ENCODE measurements around the gene ZSWIM6.

ZSWIM6 gene

GRCh38 chr5:61450493-61451279 is 118.6 kb downstream of the ZSWIM6 start:
- DNase-seq = peak in 1 of 2 experiments; percentile 67

GRCh38 chr5:61455179-61456006 is 123.3 kb downstream of the ZSWIM6 start:
- no peak for DNase-seq

GRCh38 chr5:61460471-61460870 is 128.4 kb downstream of the ZSWIM6 start:
- DNase-seq = no peak

- no peak for DNase-seq
Observed at GRCh38 chr5:61461417-61461816, 129.4 kb downstream of the ZSWIM6 start.

- DNase-seq = no peak
Observed at GRCh38 chr5:61461926-61462325, 129.9 kb downstream of the ZSWIM6 start.

GRCh38 chr5:61463596-61463995 is 131.5 kb downstream of the ZSWIM6 start:
- no peak for DNase-seq

- no peak for DNase-seq
Observed at GRCh38 chr5:61464512-61464911, 132.5 kb downstream of the ZSWIM6 start.

GRCh38 chr5:61465066-61465465 is 133.0 kb downstream of the ZSWIM6 start:
- DNase-seq = no peak

- no peak for DNase-seq
Observed at GRCh38 chr5:61465496-61465895, 133.4 kb downstream of the ZSWIM6 start.

- DNase-seq = no peak
Observed at GRCh38 chr5:61466017-61466416, 134.0 kb downstream of the ZSWIM6 start.

GRCh38 chr5:61467766-61468482 is 135.9 kb downstream of the ZSWIM6 start:
- no peak for DNase-seq

GRCh38 chr5:61468483-61468865 is 136.4 kb downstream of the ZSWIM6 start:
- DNase-seq = no peak

GRCh38 chr5:61471352-61471751 is 139.3 kb downstream of the ZSWIM6 start:
- DNase-seq = no peak

GRCh38 chr5:61472172-61472958 is 140.3 kb downstream of the ZSWIM6 start:
- DNase-seq = no peak

GRCh38 chr5:61474746-61475145 is 142.7 kb downstream of the ZSWIM6 start:
- no peak for DNase-seq

- DNase-seq = no peak
Observed at GRCh38 chr5:61477788-61478187, 145.7 kb downstream of the ZSWIM6 start.

GRCh38 chr5:61479850-61480614 is 148.0 kb downstream of the ZSWIM6 start:
- no peak for DNase-seq

GRCh38 chr5:61482980-61483379 is 150.9 kb downstream of the ZSWIM6 start:
- no peak for DNase-seq

- DNase-seq = no peak
Observed at GRCh38 chr5:61486476-61486875, 154.4 kb downstream of the ZSWIM6 start.

- DNase-seq = no peak
Observed at GRCh38 chr5:61489574-61489973, 157.5 kb downstream of the ZSWIM6 start.

- no peak for DNase-seq
Observed at GRCh38 chr5:61491861-61492260, 159.8 kb downstream of the ZSWIM6 start.

GRCh38 chr5:61493973-61494372 is 161.9 kb downstream of the ZSWIM6 start:
- DNase-seq = no peak

Data from SW 1271 (cell line).